ENCODE measurements around the gene RAB17. TPM values are rescaled to one million over a fixed set of nuclear protein-coding genes. Genes with fewer than 3 reads are reported as not detected.

Gene RAB17
- total RNA-seq, 1 experiment from 2014 or later: 60.9 TPM

- POLR2A ChIA-PET: no interaction called here
- BruUV-seq (replicated peaks): no TSS peak
Observed at GRCh38 chr2:237624565-237624964, 34.0 kb upstream of the RAB17 start.

DNA sequence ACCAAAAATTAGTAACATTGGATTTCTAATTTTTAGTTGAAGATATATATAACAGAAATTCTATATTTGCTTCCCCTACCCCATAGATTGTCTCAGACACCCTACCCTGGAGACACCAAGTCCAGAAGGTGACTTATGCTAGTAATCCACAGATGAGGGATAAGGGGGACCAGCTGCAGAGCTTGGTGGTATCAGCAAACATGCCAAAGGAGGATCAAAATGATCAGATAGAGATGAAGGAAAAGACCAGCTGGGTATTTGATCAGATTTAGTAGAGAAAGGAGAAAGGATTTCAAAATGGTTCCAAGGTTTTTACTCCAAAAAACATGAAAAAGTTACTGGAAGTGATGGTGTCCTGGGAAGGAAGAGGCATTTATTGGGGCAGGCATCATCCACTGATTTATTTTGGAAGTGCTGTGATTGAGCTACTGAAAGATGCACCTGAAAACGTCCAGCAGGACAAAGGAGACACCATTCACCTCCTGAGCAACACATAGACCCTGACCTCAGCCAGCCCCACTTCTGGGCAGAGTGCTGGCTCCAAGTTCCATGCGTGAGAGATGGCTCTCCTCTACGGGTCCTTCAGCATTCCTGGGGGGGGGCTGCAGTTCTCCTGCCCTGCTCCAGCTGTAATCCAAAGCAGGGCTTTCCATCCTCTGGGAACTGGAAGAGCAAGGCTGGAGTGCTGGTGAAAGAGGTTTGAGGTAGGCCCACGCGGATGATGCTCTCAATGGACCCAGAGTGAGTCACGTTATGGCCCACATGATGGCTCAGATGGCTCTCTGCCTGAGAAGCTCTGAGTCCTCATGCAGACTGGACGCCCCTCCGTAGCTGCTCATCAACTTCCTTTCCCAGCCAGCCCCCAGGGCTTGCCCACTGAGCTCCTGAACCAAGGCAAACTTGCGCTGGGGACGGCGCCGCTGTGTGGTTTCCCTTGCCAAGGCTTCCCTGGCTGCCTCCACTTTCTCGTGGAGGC lies 33.2 kb upstream of the RAB17 start:
- CTCF ChIA-PET: no interaction called here
- Histone ChIP-seq H3K36me3 (ENCODE audit: control insufficient read depth, insufficient read depth, low read length) (no peaks in the 10 kb centered on the region), H3K27me3 (replicated peaks; ENCODE audit: control insufficient read depth, insufficient read depth, low read length) (no peaks in the 10 kb centered on the region), H3K4me3 (ENCODE audit: low read depth, low read length) (no peak overlapping the region), H3K9me3 (no peaks in the 10 kb centered on the region), H3K4me1 (no peaks in the 10 kb centered on the region; the same call in 1 of the 2 replicates)
- intact Hi-C loops (cut with micrococcal nuclease; ENCODE audit: unreplicated experiment): no loop called here
- BruUV-seq (replicated peaks): no TSS peak
- Mint-ChIP-seq H3K27me3 (ENCODE audit: insufficient read depth, unreplicated experiment) (no peaks in the 10 kb centered on the region), H3K27ac (ENCODE audit: unreplicated experiment) (no peak overlapping the region), H3K36me3 (ENCODE audit: insufficient read depth, unreplicated experiment) (no peaks in the 10 kb centered on the region), H3K4me1 (ENCODE audit: low read depth, unreplicated experiment) (no peaks in the 10 kb centered on the region), H3K4me3 (ENCODE audit: unreplicated experiment) (no peak overlapping the region), H3K9me3 (ENCODE audit: unreplicated experiment) (no peaks in the 10 kb centered on the region)
- DNase-seq: no peak
- POLR2A ChIA-PET: no interaction called here
- TF ChIP-seq CTCF (IDR thresholded peaks at IDR 0.05; ENCODE audit: insufficient read depth in 1 of 2, low read depth in 1 of 2, low read length in 1 of 2, severe bottlenecking in 1 of 2, unreplicated experiment in 1 of 2): no peak

More at GRCh38 chr2:237624565-237624964, 34.0 kb upstream of the RAB17 start:
- Mint-ChIP-seq H3K4me1 (ENCODE audit: low read depth, unreplicated experiment) (no peaks in the 10 kb centered on the region), H3K4me3 (ENCODE audit: unreplicated experiment) (no peak overlapping the region), H3K9me3 (ENCODE audit: unreplicated experiment) (no peaks in the 10 kb centered on the region), H3K27me3 (ENCODE audit: insufficient read depth, unreplicated experiment) (no peaks in the 10 kb centered on the region), H3K36me3 (ENCODE audit: insufficient read depth, unreplicated experiment) (no peaks in the 10 kb centered on the region), H3K27ac (ENCODE audit: unreplicated experiment) (no peak overlapping the region)
- Histone ChIP-seq H3K27me3 (replicated peaks; ENCODE audit: control insufficient read depth, insufficient read depth, low read length) (no peaks in the 10 kb centered on the region), H3K4me1 (no peaks in the 10 kb centered on the region; the same call in 1 of the 2 replicates), H3K4me3 (ENCODE audit: low read depth, low read length) (no peak overlapping the region), H3K9me3 (no peaks in the 10 kb centered on the region), H3K36me3 (ENCODE audit: control insufficient read depth, insufficient read depth, low read length) (no peaks in the 10 kb centered on the region)
- intact Hi-C loops (cut with micrococcal nuclease; ENCODE audit: unreplicated experiment): no loop called here
- no peak for DNase-seq
- no peak for TF ChIP-seq CTCF (IDR thresholded peaks at IDR 0.05; ENCODE audit: insufficient read depth in 1 of 2, low read depth in 1 of 2, low read length in 1 of 2, severe bottlenecking in 1 of 2, unreplicated experiment in 1 of 2)
- CTCF ChIA-PET: no interaction called here

GRCh38 chr2:237618449-237618848 lies 27.9 kb upstream of the RAB17 start:
- no TSS peak for BruUV-seq (replicated peaks)
- DNase-seq: no peak
- Mint-ChIP-seq H3K4me3 (ENCODE audit: unreplicated experiment) (no peak overlapping the region), H3K27me3 (ENCODE audit: insufficient read depth, unreplicated experiment) (no peaks in the 10 kb centered on the region), H3K9me3 (ENCODE audit: unreplicated experiment) (no peaks in the 10 kb centered on the region), H3K36me3 (ENCODE audit: insufficient read depth, unreplicated experiment) (peaks cover 4% of the 10 kb centered on the region), H3K4me1 (ENCODE audit: low read depth, unreplicated experiment) (peaks cover 24% of the 10 kb centered on the region), H3K27ac (ENCODE audit: unreplicated experiment) (no peak overlapping the region)
- Histone ChIP-seq H3K4me1 (peaks cover 26% of the 10 kb centered on the region), H3K4me3 (ENCODE audit: low read depth, low read length) (no peak overlapping the region), H3K9me3 (no peaks in the 10 kb centered on the region), H3K27me3 (replicated peaks; ENCODE audit: control insufficient read depth, insufficient read depth, low read length) (no peaks in the 10 kb centered on the region), H3K36me3 (ENCODE audit: control insufficient read depth, insufficient read depth, low read length) (no peaks in the 10 kb centered on the region)
- ChIA-PET CTCF (no interaction called here), POLR2A (no interaction called here)
- TF ChIP-seq CTCF (IDR thresholded peaks at IDR 0.05; ENCODE audit: insufficient read depth in 1 of 2, low read depth in 1 of 2, low read length in 1 of 2, severe bottlenecking in 1 of 2, unreplicated experiment in 1 of 2): no peak
- intact Hi-C loops (cut with micrococcal nuclease; ENCODE audit: unreplicated experiment): no loop called here
